Activated T-helper 17 cell treated with anti-CD3 and anti-CD28 coated beads, Interleukin-2, amount 50 U/mL, for 72 hours (primary cell): ENCODE data around the gene MT4. TPM values are rescaled to one million over a fixed set of nuclear protein-coding genes. Genes with fewer than 3 reads are reported as not detected.
"Not testable (repeated sequence)": the region's sequence is repeated elsewhere in the genome, so short reads cannot be mapped to it uniquely, and the experiment has no call there.

Experiments
- ATAC-seq: fragments of 150-1000 bp; cut with Tn5 transposase; replicated peaks from 2 replicates; pipeline ENCODE4 v1.10.0; 2021; ENCODE audit warnings: mild to moderate bottlenecking, moderate library complexity
- H3K27ac Mint-ChIP-seq: one replicate; pipeline ENCODE4 v1.8.0; 2022; ENCODE audit warnings: mixed read lengths
- H3K27me3 Mint-ChIP-seq: one replicate; pipeline ENCODE4 v1.8.0; 2022; ENCODE audit warnings: mixed read lengths
- H3K36me3 Mint-ChIP-seq: one replicate; pipeline ENCODE4 v1.8.0; 2022; ENCODE audit warnings: low read depth, mild to moderate bottlenecking, mixed read lengths
- H3K4me1 Mint-ChIP-seq: one replicate; pipeline ENCODE4 v1.8.0; 2022; ENCODE audit warnings: mixed read lengths
- H3K4me3 Mint-ChIP-seq: one replicate; pipeline ENCODE4 v1.8.0; 2022; ENCODE audit warnings: mild to moderate bottlenecking, mixed read lengths
- H3K9me3 Mint-ChIP-seq: one replicate; pipeline ENCODE4 v1.8.0; 2022; ENCODE audit warnings: mixed read lengths
- total RNA-seq, 2 donors: library from RNA; stranded (reverse); gene quantifications; one replicate each; pipeline ENCODE4 v1.2.3, GENCODE V29; 2022

The MT4 gene
- total RNA-seq, 2 donors from 2014 or later: not detected

- Mint-ChIP-seq H3K27me3 (no peaks in the 10 kb centered on the region), H3K27ac (no peak overlapping the region), H3K4me1 (peaks cover 9% of the 10 kb centered on the region), H3K4me3 (no peak overlapping the region), H3K36me3 (no peaks in the 10 kb centered on the region), H3K9me3 (no peaks in the 10 kb centered on the region)
- no peak for ATAC-seq
Observed at GRCh38 chr16:56580391-56581048, 15.6 kb downstream of the MT4 start.

DNA sequence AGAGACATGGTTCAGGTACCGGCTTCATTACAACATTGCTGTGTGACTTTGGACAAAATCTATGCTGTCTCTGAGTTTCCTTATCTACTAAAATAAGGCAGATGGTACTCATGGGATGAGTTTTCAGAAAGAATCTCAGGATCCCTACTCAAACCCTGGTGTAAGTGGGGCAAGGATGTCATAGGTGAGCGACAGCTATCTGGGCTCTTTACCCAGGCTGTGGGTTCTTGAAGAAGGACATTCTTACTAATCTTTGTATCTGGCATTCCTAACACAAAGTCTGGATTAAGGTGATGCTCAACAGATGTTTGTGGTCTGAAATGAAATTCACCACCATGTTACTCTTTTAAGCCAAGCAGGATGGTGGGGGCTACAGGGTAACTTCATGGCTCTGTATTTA is 18.0 kb downstream of the MT4 start:
- not testable (repeated sequence) for H3K27me3 Mint-ChIP-seq, H3K9me3 Mint-ChIP-seq, H3K4me3 Mint-ChIP-seq, ATAC-seq, H3K36me3 Mint-ChIP-seq, H3K4me1 Mint-ChIP-seq, H3K27ac Mint-ChIP-seq

GRCh38 chr16:56583351-56584168 is 18.7 kb downstream of the MT4 start:
- Mint-ChIP-seq H3K4me3 (no peak overlapping the region), H3K9me3 (no peaks in the 10 kb centered on the region), H3K27me3 (peaks cover 7% of the 10 kb centered on the region), H3K27ac (peak overlapping the region; percentile 16), H3K36me3 (no peaks in the 10 kb centered on the region), H3K4me1 (no peaks in the 10 kb centered on the region)
- ATAC-seq: no peak

GRCh38 chr16:56584276-56584675 is 19.4 kb downstream of the MT4 start:
- H3K4me1 Mint-ChIP-seq: no peaks in the 10 kb centered on the region
- peak overlapping the region; percentile 16 for H3K27ac Mint-ChIP-seq
- no peak overlapping the region for H3K4me3 Mint-ChIP-seq
- H3K27me3 Mint-ChIP-seq: peaks cover 11% of the 10 kb centered on the region
- peaks cover 5% of the 10 kb centered on the region for H3K36me3 Mint-ChIP-seq
- H3K9me3 Mint-ChIP-seq: no peaks in the 10 kb centered on the region
- ATAC-seq: no peak

GRCh38 chr16:56588781-56589140 is 23.9 kb downstream of the MT4 start:
- Mint-ChIP-seq H3K4me3 (peak overlapping the region; percentile 82), H3K27me3 (peaks cover 19% of the 10 kb centered on the region), H3K27ac (peak overlapping the region; percentile 12), H3K36me3 (peaks cover 5% of the 10 kb centered on the region), H3K4me1 (no peaks in the 10 kb centered on the region), H3K9me3 (no peaks in the 10 kb centered on the region)
- peak; percentile 13 for ATAC-seq

DNA sequence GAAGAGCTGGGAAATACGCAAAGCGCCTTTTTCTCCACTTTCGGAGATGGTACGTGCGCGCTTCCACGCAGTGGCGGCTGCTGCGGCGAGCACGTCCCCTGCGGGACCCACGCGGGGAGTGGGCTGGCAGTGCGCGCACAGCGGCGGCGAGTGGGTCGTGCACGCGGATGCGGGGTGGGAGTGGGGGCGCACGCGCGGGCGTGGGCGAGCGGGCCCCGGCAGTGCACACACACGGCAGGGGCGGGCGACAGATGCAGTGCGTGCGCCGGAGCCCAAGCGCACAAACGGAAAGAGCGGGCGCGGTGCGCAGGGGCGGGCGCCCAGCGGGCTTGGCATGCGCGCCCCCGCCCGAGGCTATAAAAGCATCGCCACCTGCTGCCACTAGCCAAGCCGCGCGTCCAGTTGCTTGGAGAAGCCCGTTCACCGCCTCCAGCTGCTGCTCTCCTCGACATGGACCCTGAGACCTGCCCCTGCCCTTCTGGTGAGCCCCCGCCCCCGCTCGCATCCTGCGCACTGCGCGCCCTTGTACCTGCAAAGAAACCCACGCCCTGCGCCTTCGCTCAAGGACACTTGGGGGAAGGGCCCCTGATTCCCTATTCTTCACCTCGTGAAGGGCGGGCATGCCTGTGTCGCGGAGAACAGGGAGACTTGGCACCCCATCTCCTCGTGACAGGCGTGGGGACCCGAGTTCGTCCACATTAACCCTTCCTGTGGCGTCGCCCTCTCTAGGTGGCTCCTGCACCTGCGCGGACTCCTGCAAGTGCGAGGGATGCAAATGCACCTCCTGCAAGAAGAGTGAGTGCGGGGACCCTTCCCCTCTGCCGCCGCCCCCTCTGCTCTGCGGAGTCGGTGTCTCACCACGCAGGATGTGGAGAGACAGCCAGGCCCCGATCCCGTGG is 24.5 kb downstream of the MT4 start, which contains the start of gene MT3:
MT3 (plus strand) TSS at position 388 of the 899 bp plus-strand sequence; CDS start at position 451, 63 bp downstream.
- ATAC-seq: peak; percentile 79
- no peaks in the 10 kb centered on the region for H3K9me3 Mint-ChIP-seq

DNA sequence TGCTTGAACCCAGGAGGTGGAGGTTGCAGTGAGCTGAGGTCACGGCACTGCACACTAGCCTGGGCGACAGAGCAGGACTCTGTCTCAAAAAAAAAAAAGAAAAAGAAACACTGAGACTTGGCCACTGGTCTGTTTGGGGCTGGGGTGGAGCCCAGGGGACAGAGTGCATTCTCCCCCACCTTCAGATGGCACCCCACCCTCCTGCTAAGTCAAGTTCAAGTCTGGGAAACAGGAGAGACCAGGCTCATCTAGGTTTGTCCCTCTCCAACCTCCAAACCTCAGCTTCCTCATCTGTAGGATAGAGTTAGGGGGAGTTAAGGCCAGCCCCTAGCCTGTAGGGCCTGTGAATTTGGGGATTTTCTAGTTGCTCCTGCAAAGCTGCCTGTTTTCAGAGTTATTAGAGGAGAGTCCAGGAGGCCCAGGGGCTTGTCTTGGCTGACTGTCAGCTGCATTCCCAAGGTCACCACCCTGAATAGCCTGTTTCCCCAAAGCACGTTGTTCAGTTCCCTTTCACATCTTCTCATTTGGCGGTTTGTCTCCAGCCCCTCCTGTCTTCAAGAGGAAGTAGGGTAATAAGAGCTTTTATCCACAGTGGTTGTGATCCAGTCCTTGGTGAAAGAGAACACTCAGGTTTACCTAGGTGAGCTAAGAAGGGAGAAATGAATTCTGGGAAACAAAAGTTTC is 26.6 kb downstream of the MT4 start:
- H3K27ac Mint-ChIP-seq: no peak overlapping the region
- H3K4me1 Mint-ChIP-seq: no peaks in the 10 kb centered on the region
- H3K4me3 Mint-ChIP-seq: no peak overlapping the region
- no peaks in the 10 kb centered on the region for H3K9me3 Mint-ChIP-seq
- H3K36me3 Mint-ChIP-seq: peaks cover 5% of the 10 kb centered on the region
- peaks cover 13% of the 10 kb centered on the region for H3K27me3 Mint-ChIP-seq
- no peak for ATAC-seq

More for the DNA sequence above, 24.5 kb downstream of the MT4 start, which contains the start of gene MT3:
- Mint-ChIP-seq H3K27ac (peak within 1 kb of the TSS; percentile 12), H3K27me3 (peaks cover 19% of the 10 kb centered on the region), H3K4me3 (peak within 1 kb of the TSS; percentile 82), H3K4me1 (no peaks in the 10 kb centered on the region), H3K36me3 (peaks cover 5% of the 10 kb centered on the region)

DNA sequence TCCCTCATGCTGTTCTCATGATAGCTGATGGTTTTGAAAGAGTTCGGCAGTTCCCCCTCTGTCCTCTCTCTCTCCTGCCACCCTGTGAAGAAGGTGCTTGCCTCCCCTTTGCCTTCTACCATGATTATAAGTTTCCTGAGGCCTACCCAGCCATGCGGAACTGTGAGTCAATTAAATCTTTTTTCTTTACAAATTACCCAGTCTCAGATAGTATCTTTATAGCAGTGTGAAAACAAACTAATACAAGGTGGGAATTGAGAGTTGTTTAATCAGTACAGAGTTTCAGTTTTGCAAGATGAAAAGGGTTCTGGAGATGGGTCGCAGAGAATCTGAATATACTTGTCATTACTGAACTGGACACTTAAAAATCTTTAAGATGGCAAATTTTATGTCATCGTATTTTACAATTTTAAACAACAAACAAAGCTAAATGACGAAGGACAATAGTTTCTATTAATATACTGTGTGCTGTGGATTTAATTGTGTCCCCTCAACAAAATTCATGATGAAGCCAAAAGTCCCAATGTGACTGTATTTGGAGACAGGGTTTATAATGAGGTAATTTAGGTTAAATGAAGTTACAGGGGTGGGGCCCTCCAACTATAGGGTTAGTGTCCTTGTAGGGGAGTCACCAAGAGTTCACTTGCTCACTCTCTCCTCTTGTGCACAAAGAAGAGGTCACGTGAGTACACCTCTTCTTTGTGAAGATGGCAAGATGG is 28.9 kb downstream of the MT4 start:
- no peaks in the 10 kb centered on the region for H3K9me3 Mint-ChIP-seq
- ATAC-seq: no peak
- H3K27me3 Mint-ChIP-seq: peaks cover 11% of the 10 kb centered on the region
- H3K27ac Mint-ChIP-seq: no peak overlapping the region
- no peak overlapping the region for H3K4me3 Mint-ChIP-seq
- H3K4me1 Mint-ChIP-seq: peaks cover 5% of the 10 kb centered on the region
- peaks cover 4% of the 10 kb centered on the region for H3K36me3 Mint-ChIP-seq

DNA sequence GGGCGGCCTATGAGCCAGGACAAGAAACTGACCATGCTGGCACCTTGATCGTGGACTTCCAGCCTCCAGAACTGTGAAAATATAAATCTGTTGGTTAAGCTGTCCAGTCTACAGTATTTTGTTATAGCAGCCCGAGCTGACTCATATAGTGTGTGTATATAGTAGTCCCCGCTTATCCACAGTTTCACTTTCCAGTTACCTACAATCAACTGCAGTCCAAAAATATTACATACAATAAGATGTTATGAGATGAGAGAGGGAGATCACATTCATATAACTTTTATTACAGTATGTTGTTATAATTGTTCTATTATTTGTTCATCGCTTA is 29.4 kb downstream of the MT4 start:
- no peak overlapping the region for H3K27ac Mint-ChIP-seq

GRCh38 chr16:56600398-56600999 is 35.6 kb downstream of the MT4 start:
- Mint-ChIP-seq H3K36me3 (no peaks in the 10 kb centered on the region), H3K27ac (no peak overlapping the region), H3K9me3 (no peaks in the 10 kb centered on the region), H3K4me3 (no peak overlapping the region), H3K4me1 (peaks cover 5% of the 10 kb centered on the region), H3K27me3 (peaks cover 5% of the 10 kb centered on the region)
- ATAC-seq: peak; percentile 48

More for the DNA sequence above, 29.4 kb downstream of the MT4 start:
- no peaks in the 10 kb centered on the region for H3K36me3 Mint-ChIP-seq
- H3K9me3 Mint-ChIP-seq: no peaks in the 10 kb centered on the region
- H3K4me3 Mint-ChIP-seq: no peak overlapping the region
- H3K4me1 Mint-ChIP-seq: peaks cover 5% of the 10 kb centered on the region
- no peak for ATAC-seq
- H3K27me3 Mint-ChIP-seq: peaks cover 8% of the 10 kb centered on the region

- peaks cover 8% of the 10 kb centered on the region for H3K4me1 Mint-ChIP-seq
- no peak overlapping the region for H3K4me3 Mint-ChIP-seq
- no peak overlapping the region for H3K27ac Mint-ChIP-seq
- H3K9me3 Mint-ChIP-seq: no peaks in the 10 kb centered on the region
- no peak for ATAC-seq
- H3K27me3 Mint-ChIP-seq: peaks cover 5% of the 10 kb centered on the region
- H3K36me3 Mint-ChIP-seq: no peaks in the 10 kb centered on the region
Observed at GRCh38 chr16:56601325-56601724, 36.5 kb downstream of the MT4 start.

GRCh38 chr16:56603589-56603988 is 38.7 kb downstream of the MT4 start:
- Mint-ChIP-seq H3K4me1 (peaks cover 16% of the 10 kb centered on the region), H3K27me3 (peaks cover 5% of the 10 kb centered on the region), H3K36me3 (no peaks in the 10 kb centered on the region), H3K4me3 (no peak overlapping the region), H3K27ac (no peak overlapping the region), H3K9me3 (no peaks in the 10 kb centered on the region)
- no peak for ATAC-seq

DNA sequence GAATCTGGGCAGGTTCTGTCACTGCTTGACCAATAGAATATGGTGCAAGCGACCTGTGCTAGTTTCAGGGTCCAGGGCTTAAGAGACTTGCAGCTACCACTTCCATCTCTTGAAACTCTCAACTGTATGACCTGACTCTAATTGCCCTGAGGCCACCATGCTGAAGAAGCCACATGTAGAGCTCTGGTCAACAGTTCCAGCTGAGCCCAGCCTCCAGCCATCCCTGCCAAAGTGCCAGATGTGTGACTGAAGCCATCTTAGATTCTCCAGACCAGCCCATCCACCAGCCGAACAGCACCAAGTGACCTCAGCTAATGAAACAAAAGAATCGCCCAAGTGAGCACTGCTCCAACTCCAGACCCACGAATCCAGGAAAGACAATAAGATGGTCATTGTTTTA is 40.1 kb downstream of the MT4 start:
- ATAC-seq: no peak
- H3K27ac Mint-ChIP-seq: no peak overlapping the region
- H3K36me3 Mint-ChIP-seq: peaks cover 7% of the 10 kb centered on the region
- H3K27me3 Mint-ChIP-seq: peaks cover 5% of the 10 kb centered on the region
- no peaks in the 10 kb centered on the region for H3K9me3 Mint-ChIP-seq
- H3K4me3 Mint-ChIP-seq: no peak overlapping the region
- H3K4me1 Mint-ChIP-seq: peaks cover 21% of the 10 kb centered on the region
